ES-I3 (cell line): ENCODE data around the gene SLC18B1.

Experiments
- H3K36me3 ChIP-seq: 2 replicates; pipeline ENCODE4 v1.6.1; 2013; ENCODE audit warnings: mild to moderate bottlenecking, low read length, control low read depth, moderate library complexity; ENCODE audit not compliant: insufficient read depth
- H3K4me1 ChIP-seq: 2 replicates; pipeline ENCODE4 v1.6.1; 2013; ENCODE audit warnings: mild to moderate bottlenecking, control low read depth, low read length; ENCODE audit not compliant: insufficient read depth
- H3K9ac ChIP-seq: 2 replicates; pipeline ENCODE4 v1.6.1; 2013; ENCODE audit warnings: low read depth, mild to moderate bottlenecking, low read length, moderate library complexity
- H3K9me3 ChIP-seq: 2 replicates; pipeline ENCODE4 v1.6.1; 2013; ENCODE audit warnings: mild to moderate bottlenecking, low read length, moderate library complexity; ENCODE audit not compliant: control insufficient read depth, insufficient read depth

The SLC18B1 gene

DNA sequence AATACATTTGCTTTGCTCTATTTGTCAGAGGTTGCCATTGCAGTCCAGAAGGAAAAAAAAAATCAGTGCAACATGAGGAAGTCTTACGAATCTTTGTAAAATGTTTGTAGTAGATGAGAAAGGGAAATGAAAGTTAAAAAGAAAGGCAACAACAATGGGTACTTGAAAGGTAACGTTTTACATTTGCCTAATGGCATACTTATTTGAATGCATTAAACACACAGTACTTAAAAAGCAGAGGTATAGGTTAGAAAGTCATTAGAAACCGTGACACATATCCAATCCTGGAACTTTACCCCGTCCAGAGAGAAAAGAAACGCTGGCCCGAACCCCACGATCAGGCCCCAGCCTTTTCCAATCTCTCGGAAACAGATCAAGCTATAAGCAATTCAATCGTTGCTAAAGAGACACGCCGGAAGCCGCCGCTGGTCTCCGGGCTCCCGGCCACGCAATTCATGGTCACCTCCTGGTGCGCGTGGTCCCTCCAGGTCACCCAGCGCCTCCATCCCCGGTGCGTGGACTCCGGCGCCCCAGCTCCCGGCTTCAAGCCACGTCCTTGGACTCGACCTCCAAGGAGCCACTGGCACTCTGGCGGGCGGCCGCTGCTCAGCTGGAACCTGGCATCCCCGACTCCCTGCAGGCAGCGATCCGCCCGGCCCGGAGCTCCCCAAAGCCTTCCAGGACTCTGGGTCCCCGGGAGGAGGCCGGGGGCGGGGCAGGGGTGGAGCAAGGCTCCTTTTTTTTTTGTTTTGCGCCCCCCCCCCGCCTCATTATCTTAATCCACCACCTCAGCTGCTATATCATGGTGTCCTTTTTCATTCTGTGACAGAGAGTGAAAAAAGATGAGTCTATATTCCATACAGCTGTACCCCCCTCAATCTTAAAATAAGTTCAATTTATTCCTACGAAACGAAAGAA, at the start of gene SLC18B1:
Gene SLC18B1, minus strand, starts transcription at position 687 of the 918 bp plus-strand sequence. Its CDS starts 181 bp downstream, at position 506.
- Histone ChIP-seq H3K9ac (peak within 1 kb of the TSS; percentile 65), H3K9me3 (no peaks in the 10 kb centered on the region), H3K4me1 (no peaks in the 10 kb centered on the region), H3K36me3 (no peaks in the 10 kb centered on the region)

DNA sequence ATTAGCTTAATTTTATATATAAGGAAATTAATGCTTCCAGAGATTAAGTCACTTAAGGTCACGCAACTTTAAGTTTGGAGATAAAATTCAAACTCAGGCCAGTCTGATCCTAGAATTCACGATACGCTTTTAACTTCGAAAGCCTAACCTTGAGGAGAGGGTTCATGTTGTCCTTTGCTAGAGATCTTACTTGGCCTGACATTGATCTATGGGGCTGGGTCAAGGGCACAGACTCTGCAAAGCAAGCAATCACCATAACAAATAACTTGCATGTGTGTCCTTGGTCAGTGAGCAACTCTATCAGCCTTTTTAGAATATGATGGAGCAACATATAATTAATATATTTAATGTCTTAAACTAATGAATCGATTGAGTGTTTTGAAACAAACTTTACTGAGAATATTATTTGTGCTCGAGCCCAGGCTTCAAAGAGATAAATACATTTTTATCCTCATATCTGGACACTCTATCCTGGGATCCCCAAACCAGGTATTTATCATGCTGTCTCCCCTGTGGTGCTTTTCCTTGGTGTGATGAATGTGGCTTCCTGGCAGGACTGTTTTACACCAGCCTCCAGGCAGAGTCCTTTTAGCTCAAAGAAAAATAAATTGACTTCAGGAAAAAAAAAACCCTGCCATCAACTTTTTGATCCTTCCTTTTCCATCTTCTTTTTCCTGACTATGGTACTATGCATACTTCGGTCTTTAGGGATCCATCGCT, 45.0 kb upstream of the SLC18B1 start:
- no peak overlapping the region for H3K9ac ChIP-seq
- no peaks in the 10 kb centered on the region for H3K36me3 ChIP-seq
- peaks cover 7% of the 10 kb centered on the region for H3K4me1 ChIP-seq
- H3K9me3 ChIP-seq, result no peaks in the 10 kb centered on the region

DNA sequence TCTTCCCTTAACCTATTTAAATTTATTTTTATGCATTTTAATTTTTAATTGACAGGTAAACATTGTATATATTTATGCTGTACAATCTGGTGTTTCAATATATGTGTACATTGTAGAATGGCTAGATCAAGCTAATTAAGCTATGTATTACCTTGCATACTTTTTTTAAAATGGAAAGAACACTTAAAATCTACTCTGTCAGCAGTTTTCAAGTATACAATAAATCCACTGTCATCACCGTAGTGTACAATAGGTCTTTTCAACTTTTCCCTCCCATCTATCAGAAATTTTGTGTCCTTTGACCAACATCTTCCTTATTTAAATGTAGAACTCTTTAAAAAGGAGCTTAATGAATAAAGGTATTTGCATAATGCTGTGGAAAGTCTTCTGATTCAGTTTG, 43.5 kb upstream of the SLC18B1 start:
- Histone ChIP-seq H3K9ac (no peak overlapping the region), H3K4me1 (peaks cover 7% of the 10 kb centered on the region), H3K9me3 (no peaks in the 10 kb centered on the region), H3K36me3 (no peaks in the 10 kb centered on the region)

DNA sequence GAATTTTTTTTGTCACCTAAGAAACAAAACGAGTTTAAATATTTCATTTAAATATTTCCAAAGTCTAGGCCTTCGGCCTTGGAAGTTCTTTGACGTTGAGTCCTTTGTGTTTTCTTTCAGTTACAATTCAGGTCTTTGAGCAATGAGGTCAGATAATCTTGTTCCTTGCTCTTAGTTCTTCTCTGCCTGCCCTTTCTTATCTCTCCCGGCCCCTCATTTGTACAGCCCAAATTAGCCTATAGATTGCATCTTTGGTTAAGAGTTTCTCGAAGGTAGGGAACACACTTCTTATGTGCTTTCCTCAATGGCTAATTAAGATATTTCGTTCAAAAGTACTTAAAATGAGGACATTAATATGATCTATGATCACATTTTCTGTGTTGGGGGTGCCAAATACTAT, 34.5 kb upstream of the SLC18B1 start:
- H3K4me1 ChIP-seq, result no peaks in the 10 kb centered on the region
- no peaks in the 10 kb centered on the region for H3K9me3 ChIP-seq
- no peaks in the 10 kb centered on the region for H3K36me3 ChIP-seq
- H3K9ac ChIP-seq, result no peak overlapping the region

DNA sequence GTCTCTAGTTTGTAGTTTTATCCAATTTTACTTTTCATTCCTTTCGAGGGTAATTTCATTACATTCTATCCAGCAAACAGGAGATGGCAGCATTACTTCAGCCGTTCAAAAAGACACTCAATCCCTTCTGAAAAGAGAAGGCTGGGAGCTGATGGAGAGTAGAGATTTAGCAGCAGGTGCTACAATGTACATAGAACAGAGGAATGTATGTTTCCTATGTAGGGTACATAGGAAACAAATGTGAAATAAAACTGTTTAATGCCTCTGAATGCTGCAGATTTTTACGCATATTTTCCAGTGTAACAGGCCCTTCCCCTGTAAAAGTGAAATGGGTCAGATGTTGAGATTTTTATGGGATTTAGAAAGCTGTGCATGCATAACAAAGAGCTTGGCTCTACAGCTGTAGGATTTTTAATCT, 31.9 kb upstream of the SLC18B1 start:
- Histone ChIP-seq H3K9me3 (no peaks in the 10 kb centered on the region), H3K4me1 (no peaks in the 10 kb centered on the region), H3K9ac (no peak overlapping the region), H3K36me3 (no peaks in the 10 kb centered on the region)

DNA sequence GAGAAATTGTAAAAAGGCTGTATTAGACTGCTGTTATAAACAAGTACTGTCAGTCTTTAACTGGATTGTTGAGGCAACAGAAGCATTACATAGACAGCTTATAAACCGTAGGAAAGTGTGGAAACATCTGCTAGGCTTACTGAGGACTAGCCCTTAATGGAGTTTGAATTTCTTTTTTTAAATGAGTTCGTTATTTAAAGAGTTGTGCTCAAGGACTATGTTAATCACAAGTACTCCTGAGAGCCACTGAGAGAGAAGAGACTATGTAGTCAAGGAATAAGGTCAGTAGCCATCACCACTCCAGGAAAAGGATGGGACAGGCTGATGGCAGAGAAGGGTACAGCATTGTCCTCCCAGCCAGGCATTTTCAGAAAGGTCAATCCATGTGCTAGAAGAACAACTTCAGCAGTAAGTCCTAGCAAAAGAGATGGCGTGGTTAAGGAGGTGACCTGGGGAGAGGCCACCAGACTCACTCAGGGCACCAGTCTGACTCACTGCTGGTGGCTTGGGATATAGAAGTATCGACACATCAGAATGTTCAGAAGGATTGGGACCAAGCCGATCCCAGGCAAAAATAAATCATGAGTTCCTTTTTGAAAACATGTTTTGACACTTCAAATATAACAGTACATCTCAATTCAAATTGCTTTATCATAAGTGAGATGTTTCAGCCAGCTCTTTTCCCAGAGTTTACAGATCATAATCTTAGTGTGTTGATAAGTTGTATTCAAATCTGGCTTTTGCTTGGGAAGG, 22.4 kb upstream of the SLC18B1 start:
- Histone ChIP-seq H3K9ac (no peak overlapping the region), H3K4me1 (peaks cover 5% of the 10 kb centered on the region), H3K36me3 (peaks cover 26% of the 10 kb centered on the region), H3K9me3 (no peaks in the 10 kb centered on the region)

DNA sequence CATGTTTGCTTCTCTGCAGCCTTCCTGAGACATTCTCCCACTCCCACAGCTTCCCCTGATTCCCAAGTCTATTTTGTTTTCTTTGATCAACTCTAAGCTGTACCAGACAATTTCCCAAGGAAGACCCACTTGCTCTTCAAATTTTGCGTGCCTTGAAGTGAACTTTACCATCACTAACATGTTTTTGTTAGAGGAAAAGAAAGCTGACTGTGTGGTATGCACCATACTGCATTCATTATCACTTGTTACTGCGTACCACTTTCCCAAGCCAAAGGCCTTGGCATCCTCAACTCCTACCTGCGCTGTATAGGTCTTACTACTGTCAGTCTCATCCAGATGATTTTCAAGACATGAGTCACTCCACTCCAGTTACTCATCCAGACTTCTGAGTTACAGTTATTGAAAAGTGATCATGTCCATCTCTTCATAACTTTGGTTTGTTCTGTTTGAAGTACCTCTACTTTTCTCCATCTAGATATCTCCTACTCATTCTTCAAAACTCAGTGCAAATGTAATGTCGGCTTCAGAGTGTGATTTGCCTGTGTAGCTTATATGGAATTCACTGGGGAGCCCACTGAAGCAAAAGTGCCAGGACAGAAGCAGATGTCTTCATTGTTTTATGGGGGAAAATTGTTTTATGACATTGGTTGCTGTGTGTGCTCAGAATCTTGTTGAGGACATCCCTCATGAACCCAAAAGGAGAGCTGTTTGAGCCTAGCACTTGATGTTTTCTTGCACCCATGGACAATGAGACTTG, 21.1 kb upstream of the SLC18B1 start:
- no peak overlapping the region for H3K9ac ChIP-seq
- H3K9me3 ChIP-seq, result no peaks in the 10 kb centered on the region
- H3K36me3 ChIP-seq, result peaks cover 38% of the 10 kb centered on the region
- peaks cover 5% of the 10 kb centered on the region for H3K4me1 ChIP-seq

DNA sequence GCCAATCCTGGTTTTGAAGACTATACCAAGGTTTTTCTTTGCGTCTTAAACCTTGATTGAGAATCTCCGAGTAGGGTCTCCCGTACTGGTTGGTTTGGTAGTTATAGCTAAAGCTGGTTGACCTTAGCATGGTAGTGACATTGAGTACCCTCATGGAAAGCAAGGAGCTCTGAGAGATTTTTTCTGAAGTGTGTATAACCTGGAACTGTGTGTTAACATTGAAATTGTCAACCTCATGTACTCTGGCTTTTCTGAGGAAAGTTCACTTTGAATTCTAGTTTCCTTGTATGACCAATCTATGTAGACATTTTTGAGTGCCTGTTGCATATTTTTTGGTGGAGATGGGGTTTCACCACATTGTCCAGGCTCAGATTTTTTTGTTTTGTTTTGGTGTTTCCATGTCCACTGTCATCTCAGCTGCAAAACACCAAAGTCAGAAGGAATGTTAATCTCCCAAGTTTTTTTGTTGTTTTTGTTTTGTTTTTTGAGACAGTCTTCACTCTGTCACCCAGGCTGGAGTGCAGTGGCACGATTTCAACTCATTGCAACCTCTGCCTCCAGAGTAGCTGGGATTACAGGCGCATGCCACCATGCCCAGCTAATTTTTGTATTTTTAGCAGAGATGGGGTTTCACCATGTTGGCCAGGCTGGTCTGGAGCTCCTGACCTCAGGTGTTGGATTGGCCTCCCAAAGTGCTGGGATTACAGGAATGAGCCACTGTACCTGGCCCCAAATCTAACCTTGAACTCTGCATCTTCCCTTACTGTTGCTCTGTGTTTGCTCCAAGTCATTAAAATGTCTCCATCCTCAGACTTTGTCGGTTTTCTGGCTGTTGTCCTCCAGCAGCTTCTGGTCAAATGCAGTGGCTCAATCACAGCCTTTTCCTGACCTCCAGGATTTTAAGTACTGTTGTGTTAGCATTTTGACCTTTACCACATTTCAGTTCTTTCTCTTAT, 20.2 kb upstream of the SLC18B1 start:
- Histone ChIP-seq H3K4me1 (peaks cover 5% of the 10 kb centered on the region), H3K9me3 (no peaks in the 10 kb centered on the region), H3K36me3 (peaks cover 38% of the 10 kb centered on the region), H3K9ac (no peak overlapping the region)

DNA sequence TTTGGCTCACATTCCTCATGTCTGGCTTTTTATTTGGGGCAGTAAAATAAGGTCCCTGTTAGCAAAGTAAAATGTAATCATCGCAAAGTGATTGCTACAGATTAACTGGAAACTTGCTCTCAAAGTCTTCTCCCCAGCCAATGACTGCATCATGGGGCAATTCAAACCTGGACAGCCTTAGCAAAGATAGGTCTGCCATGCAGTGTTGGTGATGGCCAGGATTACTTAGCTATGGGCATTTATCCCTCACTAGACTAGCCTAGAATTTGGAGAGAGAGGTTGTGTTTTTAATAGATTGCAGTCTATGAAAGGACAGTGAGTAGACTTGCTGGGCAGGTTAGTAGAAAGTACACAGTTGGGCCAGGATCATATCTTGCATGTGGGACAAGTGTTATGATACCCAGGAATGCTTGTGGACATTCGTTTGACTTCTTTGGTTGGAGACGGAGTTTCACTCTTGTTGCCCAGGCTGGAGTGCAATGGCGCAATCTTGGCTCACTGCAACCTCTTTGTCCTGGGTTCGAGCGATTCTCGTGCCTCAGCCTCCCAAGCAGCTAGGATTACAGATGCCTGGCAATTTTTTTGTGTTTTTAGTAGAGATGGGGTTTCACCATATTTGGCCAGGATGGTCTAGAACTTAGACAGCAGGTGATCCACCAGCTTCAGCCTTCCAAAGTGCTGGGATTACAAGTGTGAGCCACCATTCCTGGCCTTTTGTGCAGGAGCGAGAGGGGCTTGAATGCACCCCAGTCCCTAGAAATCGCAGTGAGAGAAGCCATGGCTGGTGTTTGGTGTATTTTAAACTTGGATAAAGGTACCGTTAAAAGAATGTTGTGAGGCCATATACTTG, 19.3 kb upstream of the SLC18B1 start:
- no peak overlapping the region for H3K9ac ChIP-seq
- H3K36me3 ChIP-seq, result peaks cover 38% of the 10 kb centered on the region

DNA sequence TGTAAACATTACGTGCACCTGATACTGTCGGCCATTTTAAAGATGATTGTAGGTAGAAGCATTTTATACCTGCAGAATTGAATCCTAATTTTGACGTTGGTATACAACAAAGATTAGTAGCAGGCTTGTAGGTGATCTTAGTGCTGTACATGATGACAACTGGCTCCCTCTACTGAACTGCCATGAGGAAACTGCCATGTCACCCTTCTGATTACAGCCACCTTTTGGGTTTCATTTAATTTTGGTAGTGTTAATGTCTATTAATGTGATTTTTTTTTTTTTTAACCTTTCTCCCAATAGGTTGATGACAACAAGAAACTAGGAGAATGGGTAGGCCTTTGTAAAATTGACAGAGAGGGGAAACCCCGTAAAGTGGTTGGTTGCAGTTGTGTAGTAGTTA, 18.2 kb upstream of the SLC18B1 start:
- peak overlapping the region; percentile 90; the same call in 1 of the 2 replicates for H3K9ac ChIP-seq
- peaks cover 38% of the 10 kb centered on the region for H3K36me3 ChIP-seq
- H3K4me1 ChIP-seq, result peaks cover 8% of the 10 kb centered on the region
- H3K9me3 ChIP-seq, result no peaks in the 10 kb centered on the region

More for the DNA sequence above, 19.3 kb upstream of the SLC18B1 start:
- peaks cover 5% of the 10 kb centered on the region for H3K4me1 ChIP-seq
- no peaks in the 10 kb centered on the region for H3K9me3 ChIP-seq

DNA sequence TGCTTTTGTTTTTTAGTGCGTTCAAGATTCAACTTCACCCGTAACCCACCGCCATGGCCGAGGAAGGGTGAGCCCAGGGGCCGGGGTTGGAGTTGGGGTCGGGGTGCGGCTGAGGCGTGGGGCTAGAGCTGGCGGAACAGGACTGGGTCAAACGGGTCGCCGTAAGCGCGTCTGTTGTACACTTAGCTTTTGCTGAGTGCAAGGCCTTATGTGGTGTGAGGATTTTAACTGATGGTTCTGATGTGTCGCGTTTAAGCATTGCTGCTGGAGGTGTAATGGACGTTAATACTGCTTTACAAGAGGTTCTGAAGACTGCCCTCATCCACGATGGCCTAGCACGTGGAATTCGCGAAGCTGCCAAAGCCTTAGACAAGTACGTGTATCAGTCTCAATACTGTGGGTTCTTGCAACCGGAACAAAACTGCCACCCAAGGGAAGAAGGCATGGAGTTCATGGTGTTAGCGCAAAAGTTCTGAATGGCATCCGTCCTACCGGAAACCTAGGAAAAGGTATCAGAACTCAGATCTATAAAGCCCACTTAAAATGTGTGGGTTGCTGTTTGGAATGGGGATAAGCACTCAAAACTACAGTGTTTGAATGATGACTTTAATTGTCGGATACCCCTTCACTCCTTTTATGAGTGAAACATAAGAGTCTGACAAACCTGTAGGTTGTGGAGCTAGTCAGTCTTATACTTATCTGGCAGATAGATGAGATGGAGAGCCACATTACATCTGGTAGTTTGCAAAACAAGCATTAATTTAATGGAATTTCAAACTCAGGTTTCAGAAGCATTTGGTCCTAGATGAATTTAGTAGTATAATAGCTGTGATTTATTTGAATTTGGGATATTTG, 16.5 kb upstream of the SLC18B1 start:
- H3K36me3 ChIP-seq, result peaks cover 38% of the 10 kb centered on the region
- peak overlapping the region; percentile 90 for H3K9ac ChIP-seq
- peaks cover 7% of the 10 kb centered on the region for H3K4me1 ChIP-seq
- H3K9me3 ChIP-seq, result no peaks in the 10 kb centered on the region
